ENCODE measurements around the gene ZMYND10. TPM values are rescaled to one million over a fixed set of nuclear protein-coding genes. Genes with fewer than 3 reads are reported as not detected.
"Not testable (repeated sequence)": the region's sequence is repeated elsewhere in the genome, so short reads cannot be mapped to it uniquely, and the experiment has no call there.

The ZMYND10 gene
- total and polyA plus RNA-seq, 4 donors: 8.8 to 54.1 (median 34.8) TPM

DNA sequence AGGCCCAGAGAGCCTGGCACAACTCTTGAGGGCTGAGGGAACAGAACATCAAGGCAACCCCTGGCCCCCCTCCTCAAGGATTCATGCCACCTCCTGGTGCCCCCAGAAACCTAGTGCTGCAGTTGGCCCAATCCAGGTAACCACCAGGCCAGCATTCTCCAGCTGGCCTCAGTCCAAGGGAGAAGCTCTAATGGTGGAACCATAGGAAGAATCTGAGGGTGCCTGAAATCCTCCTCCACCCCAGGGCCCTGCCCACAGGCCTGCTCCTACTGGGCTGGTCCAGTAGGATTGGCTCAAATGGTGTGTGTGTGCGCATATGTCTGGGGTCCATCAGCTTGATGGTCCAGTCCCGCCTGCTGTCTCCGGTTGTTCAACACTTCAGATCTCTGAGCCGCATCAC lies 30.7 kb downstream of the ZMYND10 start:
- H3K36me3 ChIP-seq (ENCODE audit: control insufficient read depth, insufficient read depth, low read length): peaks cover 56% of the 10 kb centered on the region
- 100% methylated on average over 1 of the region's 4 CpGs for WGBS (ENCODE audit: insufficient coverage)
- H3K4me3 ChIP-seq (ENCODE audit: low read depth, low read length): no peak overlapping the region
- no peaks in the 10 kb centered on the region for H3K9me3 ChIP-seq (ENCODE audit: control insufficient read depth, insufficient read depth, low read length)
- no peak for DNase-seq (ENCODE audit: low read depth in 4 of 6, low spot score in 6 of 6)
- H3K4me1 ChIP-seq (ENCODE audit: control insufficient read depth, insufficient read depth, low read length): peaks cover 31% of the 10 kb centered on the region
- H3K27me3 ChIP-seq (ENCODE audit: control insufficient read depth, insufficient read depth, low read length): no peaks in the 10 kb centered on the region
- H3K27ac ChIP-seq (ENCODE audit: low read depth, low read length): no peak overlapping the region

DNA sequence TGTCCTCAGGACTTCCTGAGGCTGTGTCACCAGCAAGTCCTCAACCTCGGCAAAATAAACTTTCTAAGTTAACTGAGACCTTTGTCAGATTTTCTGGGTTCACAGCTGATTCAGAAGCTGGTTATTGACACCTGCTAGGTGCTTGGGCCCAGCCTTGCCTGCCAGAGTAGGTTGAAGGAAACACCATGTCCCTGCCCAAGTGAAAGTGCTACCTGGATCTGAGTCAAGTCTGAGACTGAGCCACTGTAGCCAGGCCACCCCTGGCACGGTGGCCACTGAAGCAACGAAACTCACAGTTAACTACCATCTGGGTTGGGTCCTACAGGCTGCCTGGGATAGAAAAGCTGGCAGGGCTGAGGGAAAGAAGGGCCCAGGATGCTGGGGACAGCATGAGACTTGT lies 31.2 kb downstream of the ZMYND10 start:
- peaks cover 52% of the 10 kb centered on the region for H3K36me3 ChIP-seq (ENCODE audit: control insufficient read depth, insufficient read depth, low read length)
- H3K27ac ChIP-seq (ENCODE audit: low read depth, low read length): no peak overlapping the region
- H3K9me3 ChIP-seq (ENCODE audit: control insufficient read depth, insufficient read depth, low read length): no peaks in the 10 kb centered on the region
- H3K4me3 ChIP-seq (ENCODE audit: low read depth, low read length): no peak overlapping the region
- no peak for DNase-seq (ENCODE audit: low read depth in 4 of 6, low spot score in 6 of 6)
- no peaks in the 10 kb centered on the region for H3K27me3 ChIP-seq (ENCODE audit: control insufficient read depth, insufficient read depth, low read length)
- WGBS (ENCODE audit: insufficient coverage): 100% methylated on average over 1 of the region's 3 CpGs
- peaks cover 27% of the 10 kb centered on the region for H3K4me1 ChIP-seq (ENCODE audit: control insufficient read depth, insufficient read depth, low read length)

DNA sequence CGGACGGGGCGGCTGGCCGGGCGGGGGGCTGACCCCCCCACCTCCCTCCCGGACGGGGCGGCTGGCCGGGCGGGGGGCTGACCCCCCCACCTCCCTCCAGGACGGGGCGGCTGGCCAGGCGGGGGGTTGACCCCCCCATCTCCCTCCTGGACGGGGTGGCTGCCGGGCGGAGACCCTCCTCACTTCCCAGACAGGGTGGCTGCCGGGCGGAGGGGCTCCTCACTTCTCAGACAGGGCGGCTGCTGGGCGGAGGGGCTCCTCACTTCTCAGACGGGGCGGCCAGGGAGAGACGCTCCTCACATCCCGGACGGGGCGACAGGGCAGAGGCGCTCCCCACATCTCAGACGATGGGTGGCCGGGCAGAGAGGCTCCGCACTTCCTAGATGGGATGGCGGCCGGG lies 33.5 kb downstream of the ZMYND10 start:
- H3K27ac ChIP-seq (ENCODE audit: low read depth, low read length); H3K27me3 ChIP-seq (ENCODE audit: control insufficient read depth, insufficient read depth, low read length); H3K4me1 ChIP-seq (ENCODE audit: control insufficient read depth, insufficient read depth, low read length); H3K4me3 ChIP-seq (ENCODE audit: low read depth, low read length); DNase-seq (ENCODE audit: low read depth in 4 of 6, low spot score in 6 of 6); H3K9me3 ChIP-seq (ENCODE audit: control insufficient read depth, insufficient read depth, low read length): not testable (repeated sequence)
- peaks cover 29% of the 10 kb centered on the region for H3K36me3 ChIP-seq (ENCODE audit: control insufficient read depth, insufficient read depth, low read length)
- no CpG with 5 or more reads among the region's 32 CpGs for WGBS (ENCODE audit: insufficient coverage)

GRCh38 chr3:50304601-50305000 lies 40.9 kb downstream of the ZMYND10 start:
- no peaks in the 10 kb centered on the region for H3K9me3 ChIP-seq (ENCODE audit: control insufficient read depth, insufficient read depth, low read length)

GRCh38 chr3:50303013-50303815 lies 42.3 kb downstream of the ZMYND10 start, which contains the start of gene HYAL1:
Gene HYAL1, minus strand, starts transcription at chr3:50303574. Its CDS starts 618 bp downstream, at chr3:50302956.
- Histone ChIP-seq H3K9me3 (ENCODE audit: control insufficient read depth, insufficient read depth, low read length) (no peaks in the 10 kb centered on the region), H3K36me3 (ENCODE audit: control insufficient read depth, insufficient read depth, low read length) (peaks cover 16% of the 10 kb centered on the region), H3K4me3 (ENCODE audit: low read depth, low read length) (no peak within 1 kb of the TSS), H3K27me3 (ENCODE audit: control insufficient read depth, insufficient read depth, low read length) (no peaks in the 10 kb centered on the region), H3K27ac (ENCODE audit: low read depth, low read length) (no peak within 1 kb of the TSS), H3K4me1 (ENCODE audit: control insufficient read depth, insufficient read depth, low read length) (peaks cover 48% of the 10 kb centered on the region)
- 61% methylated on average over 14 of the region's 14 CpGs for WGBS (ENCODE audit: insufficient coverage)
- no peak for DNase-seq (ENCODE audit: low read depth in 4 of 6, low spot score in 6 of 6)

More at GRCh38 chr3:50304601-50305000, 40.9 kb downstream of the ZMYND10 start:
- H3K4me3 ChIP-seq (ENCODE audit: low read depth, low read length): no peak overlapping the region
- peaks cover 16% of the 10 kb centered on the region for H3K36me3 ChIP-seq (ENCODE audit: control insufficient read depth, insufficient read depth, low read length)
- H3K27ac ChIP-seq (ENCODE audit: low read depth, low read length): no peak overlapping the region
- no peaks in the 10 kb centered on the region for H3K27me3 ChIP-seq (ENCODE audit: control insufficient read depth, insufficient read depth, low read length)
- no peak for DNase-seq (ENCODE audit: low read depth in 4 of 6, low spot score in 6 of 6)
- peaks cover 37% of the 10 kb centered on the region for H3K4me1 ChIP-seq (ENCODE audit: control insufficient read depth, insufficient read depth, low read length)

DNA sequence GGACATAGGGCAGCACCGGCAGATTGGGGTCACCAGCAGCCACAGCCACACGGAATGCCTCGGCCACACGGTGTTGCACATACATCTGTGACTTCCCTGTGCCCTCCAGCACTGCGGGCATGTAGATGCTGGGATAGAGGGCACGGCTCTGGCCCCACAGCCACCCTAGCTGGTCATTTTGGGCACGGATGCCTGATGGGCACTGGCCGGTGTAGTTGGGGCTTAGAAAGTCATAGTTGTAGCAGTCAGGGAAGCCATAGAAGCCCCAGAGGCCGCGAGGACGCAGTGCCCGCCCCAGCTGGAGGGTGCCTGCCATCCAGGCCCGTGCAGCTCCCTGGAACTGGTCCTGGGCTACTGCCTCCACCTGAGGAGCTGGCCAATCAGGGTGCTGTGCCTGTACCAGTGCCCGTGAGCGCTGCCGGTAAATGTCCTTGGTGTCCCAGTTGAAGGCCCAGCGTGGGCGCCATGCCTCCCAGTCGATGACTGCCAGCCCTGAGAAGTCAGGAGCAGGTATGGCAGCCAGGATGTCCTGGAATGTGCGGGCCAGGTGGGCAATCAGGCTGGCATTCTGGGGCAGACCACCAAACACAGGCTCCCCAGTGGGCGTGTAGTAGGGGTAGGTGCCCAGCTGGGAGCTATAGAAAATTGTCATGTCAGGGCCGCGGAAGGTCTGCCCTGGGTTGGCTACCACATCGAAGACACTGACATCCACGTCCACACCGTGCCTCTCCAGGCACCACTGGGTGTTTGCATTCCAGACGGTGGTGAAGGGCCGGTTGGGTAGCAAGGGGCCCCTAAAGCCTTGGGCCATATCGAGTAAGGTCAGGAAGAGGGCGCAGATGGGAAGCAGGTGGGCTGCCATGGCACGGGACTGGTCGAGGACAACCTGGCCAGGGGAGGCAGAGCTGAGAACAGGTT lies 43.2 kb downstream of the ZMYND10 start:
- Histone ChIP-seq H3K36me3 (ENCODE audit: control insufficient read depth, insufficient read depth, low read length) (peaks cover 19% of the 10 kb centered on the region), H3K4me3 (ENCODE audit: low read depth, low read length) (no peak overlapping the region), H3K27ac (ENCODE audit: low read depth, low read length) (no peak overlapping the region), H3K9me3 (ENCODE audit: control insufficient read depth, insufficient read depth, low read length) (no peaks in the 10 kb centered on the region), H3K4me1 (ENCODE audit: control insufficient read depth, insufficient read depth, low read length) (peaks cover 57% of the 10 kb centered on the region), H3K27me3 (ENCODE audit: control insufficient read depth, insufficient read depth, low read length) (no peaks in the 10 kb centered on the region)
- WGBS (ENCODE audit: insufficient coverage): 88% methylated on average over 32 of the region's 32 CpGs
- DNase-seq (ENCODE audit: low read depth in 4 of 6, low spot score in 6 of 6): no peak

- WGBS (ENCODE audit: insufficient coverage): 73% methylated on average over 6 of the region's 6 CpGs
- DNase-seq (ENCODE audit: low read depth in 4 of 6, low spot score in 6 of 6): no peak
- Histone ChIP-seq H3K27me3 (ENCODE audit: control insufficient read depth, insufficient read depth, low read length) (no peaks in the 10 kb centered on the region), H3K9me3 (ENCODE audit: control insufficient read depth, insufficient read depth, low read length) (no peaks in the 10 kb centered on the region), H3K4me1 (ENCODE audit: control insufficient read depth, insufficient read depth, low read length) (peaks cover 59% of the 10 kb centered on the region), H3K36me3 (ENCODE audit: control insufficient read depth, insufficient read depth, low read length) (peaks cover 30% of the 10 kb centered on the region), H3K27ac (ENCODE audit: low read depth, low read length) (peak overlapping the region; percentile 97), H3K4me3 (ENCODE audit: low read depth, low read length) (no peak overlapping the region)
These were observed 44.8 kb downstream of the ZMYND10 start for GRCh38 chr3:50300681-50301254.

DNA sequence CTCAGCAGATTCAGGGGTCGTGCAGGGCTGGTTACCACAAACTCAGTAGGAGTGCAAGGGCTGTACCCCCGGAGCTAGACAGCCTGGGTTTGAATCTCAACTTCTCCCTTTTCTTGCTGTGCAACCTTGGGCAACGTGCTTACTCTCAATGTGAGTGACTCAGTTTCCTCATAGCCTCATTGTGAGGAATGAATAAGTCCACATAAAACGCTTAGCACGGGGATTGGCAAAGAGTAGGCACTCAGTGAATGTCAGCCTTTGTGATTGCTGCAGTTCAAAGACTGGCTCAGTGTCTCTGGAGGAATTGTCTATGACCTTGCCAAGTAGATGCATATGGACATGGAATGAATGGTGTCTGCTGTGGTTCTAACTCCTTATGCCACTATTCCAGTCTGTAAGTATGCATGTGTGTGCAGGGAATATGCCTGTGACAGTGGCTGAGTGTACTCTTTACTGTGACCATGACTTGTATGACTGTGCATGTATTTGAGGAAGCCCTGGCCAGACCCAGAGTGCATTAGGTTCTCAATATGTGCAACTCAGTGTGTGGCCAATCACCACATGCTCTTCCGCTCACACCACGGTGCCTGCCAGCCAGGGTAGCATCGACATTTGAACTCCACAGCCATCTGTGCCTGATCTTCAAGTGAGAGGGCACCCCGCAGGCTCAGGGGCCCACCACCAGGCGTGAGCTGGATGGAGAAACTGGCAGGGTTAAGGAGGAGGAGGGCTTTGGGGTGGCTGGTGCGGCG lies 45.4 kb downstream of the ZMYND10 start:
- WGBS (ENCODE audit: insufficient coverage): 29% methylated on average over 11 of the region's 12 CpGs
- peak in 5 of 6 donors; percentile 27 to 85 (median 43) for DNase-seq (ENCODE audit: low read depth in 4 of 6, low spot score in 6 of 6)
- peak overlapping the region; percentile 83 for H3K4me3 ChIP-seq (ENCODE audit: low read depth, low read length)
- no peaks in the 10 kb centered on the region for H3K9me3 ChIP-seq (ENCODE audit: control insufficient read depth, insufficient read depth, low read length)
- H3K36me3 ChIP-seq (ENCODE audit: control insufficient read depth, insufficient read depth, low read length): peaks cover 37% of the 10 kb centered on the region
- no peaks in the 10 kb centered on the region for H3K27me3 ChIP-seq (ENCODE audit: control insufficient read depth, insufficient read depth, low read length)
- peaks cover 59% of the 10 kb centered on the region for H3K4me1 ChIP-seq (ENCODE audit: control insufficient read depth, insufficient read depth, low read length)
- peak overlapping the region; percentile 97 for H3K27ac ChIP-seq (ENCODE audit: low read depth, low read length)

GRCh38 chr3:50299638-50299928 lies 45.9 kb downstream of the ZMYND10 start:
- peaks cover 42% of the 10 kb centered on the region for H3K36me3 ChIP-seq (ENCODE audit: control insufficient read depth, insufficient read depth, low read length)
- 0% methylated on average over 12 of the region's 12 CpGs for WGBS (ENCODE audit: insufficient coverage)
- no peaks in the 10 kb centered on the region for H3K9me3 ChIP-seq (ENCODE audit: control insufficient read depth, insufficient read depth, low read length)
- H3K27ac ChIP-seq (ENCODE audit: low read depth, low read length): peak overlapping the region; percentile 97
- DNase-seq (ENCODE audit: low read depth in 4 of 6, low spot score in 6 of 6): no peak
- H3K4me1 ChIP-seq (ENCODE audit: control insufficient read depth, insufficient read depth, low read length): peaks cover 59% of the 10 kb centered on the region
- no peaks in the 10 kb centered on the region for H3K27me3 ChIP-seq (ENCODE audit: control insufficient read depth, insufficient read depth, low read length)
- H3K4me3 ChIP-seq (ENCODE audit: low read depth, low read length): peak overlapping the region; percentile 83

Measured in spinal cord (tissue), 10 donors.